OCI-LY7 (cell line): ENCODE data around the gene DGKB.

ENCODE experiments used
- EZH2phosphoT487 ChIP-seq: fragments of 200-600 bp; sonication (generic); IDR thresholded peaks from 2 replicates; pipeline ENCODE4 v1.6.1; 2018; ENCODE audit warnings: low read depth, borderline replicate concordance, mild to moderate bottlenecking, mixed run types, antibody characterized with exemption, low read length, moderate library complexity, mixed read lengths
- TF ChIP-seq, protein P1 (sequence below): fragments of 200-600 bp; sonication (generic); conservative IDR thresholded peaks from 2 replicates; pipeline ENCODE4 v1.5.1; 2014; ENCODE audit warnings: mild to moderate bottlenecking, antibody characterized with exemption, low read length, moderate library complexity, mixed read lengths

DNA sequence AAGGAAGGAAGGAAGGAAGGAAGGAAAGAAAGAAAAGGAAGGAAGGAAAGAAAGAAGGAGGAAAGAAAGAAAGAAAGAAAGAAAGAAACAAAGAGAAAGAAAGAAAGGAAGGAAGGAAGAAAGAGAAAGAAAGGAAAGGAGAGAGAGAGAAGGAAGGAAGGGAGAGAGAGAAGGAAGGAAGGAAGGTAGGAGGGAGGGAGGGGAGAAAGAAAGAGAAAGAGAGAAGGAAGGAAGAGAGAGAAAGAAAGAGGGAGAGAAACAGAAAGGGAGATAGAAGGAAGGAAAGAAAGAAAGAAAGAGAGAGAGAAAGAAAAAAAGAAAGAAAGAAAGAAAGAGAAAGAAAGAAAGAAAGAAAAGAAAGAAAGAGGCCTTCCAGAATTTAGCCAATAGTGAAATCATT is 204.9 kb downstream of the DGKB start:
- TF ChIP-seq, protein P1, sequence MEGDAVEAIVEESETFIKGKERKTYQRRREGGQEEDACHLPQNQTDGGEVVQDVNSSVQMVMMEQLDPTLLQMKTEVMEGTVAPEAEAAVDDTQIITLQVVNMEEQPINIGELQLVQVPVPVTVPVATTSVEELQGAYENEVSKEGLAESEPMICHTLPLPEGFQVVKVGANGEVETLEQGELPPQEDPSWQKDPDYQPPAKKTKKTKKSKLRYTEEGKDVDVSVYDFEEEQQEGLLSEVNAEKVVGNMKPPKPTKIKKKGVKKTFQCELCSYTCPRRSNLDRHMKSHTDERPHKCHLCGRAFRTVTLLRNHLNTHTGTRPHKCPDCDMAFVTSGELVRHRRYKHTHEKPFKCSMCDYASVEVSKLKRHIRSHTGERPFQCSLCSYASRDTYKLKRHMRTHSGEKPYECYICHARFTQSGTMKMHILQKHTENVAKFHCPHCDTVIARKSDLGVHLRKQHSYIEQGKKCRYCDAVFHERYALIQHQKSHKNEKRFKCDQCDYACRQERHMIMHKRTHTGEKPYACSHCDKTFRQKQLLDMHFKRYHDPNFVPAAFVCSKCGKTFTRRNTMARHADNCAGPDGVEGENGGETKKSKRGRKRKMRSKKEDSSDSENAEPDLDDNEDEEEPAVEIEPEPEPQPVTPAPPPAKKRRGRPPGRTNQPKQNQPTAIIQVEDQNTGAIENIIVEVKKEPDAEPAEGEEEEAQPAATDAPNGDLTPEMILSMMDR: no peak
- TF ChIP-seq EZH2phosphoT487: no peak
